Epithelial cell of esophagus (primary cell): Measurements from ENCODE around the gene NPBWR2.

Experiments used
- DNase-seq: peaks from one replicate; pipeline ENCODE4 v3.0.0; 2010; ENCODE audit warnings: low read depth
- H3K4me3 ChIP-seq: 2 replicates; pipeline ENCODE4 v1.5.1; 2011; ENCODE audit warnings: mild to moderate bottlenecking, low read length, control low read depth
- TF ChIP-seq, protein P1 (sequence below): IDR thresholded peaks from 2 replicates; pipeline ENCODE4 v1.5.1; 2011; ENCODE audit warnings: low read depth, mild to moderate bottlenecking, low read length, control low read depth, inconsistent platforms; ENCODE audit not compliant: insufficient read depth; ENCODE audit errors: missing control alignments

NPBWR2 gene

DNA sequence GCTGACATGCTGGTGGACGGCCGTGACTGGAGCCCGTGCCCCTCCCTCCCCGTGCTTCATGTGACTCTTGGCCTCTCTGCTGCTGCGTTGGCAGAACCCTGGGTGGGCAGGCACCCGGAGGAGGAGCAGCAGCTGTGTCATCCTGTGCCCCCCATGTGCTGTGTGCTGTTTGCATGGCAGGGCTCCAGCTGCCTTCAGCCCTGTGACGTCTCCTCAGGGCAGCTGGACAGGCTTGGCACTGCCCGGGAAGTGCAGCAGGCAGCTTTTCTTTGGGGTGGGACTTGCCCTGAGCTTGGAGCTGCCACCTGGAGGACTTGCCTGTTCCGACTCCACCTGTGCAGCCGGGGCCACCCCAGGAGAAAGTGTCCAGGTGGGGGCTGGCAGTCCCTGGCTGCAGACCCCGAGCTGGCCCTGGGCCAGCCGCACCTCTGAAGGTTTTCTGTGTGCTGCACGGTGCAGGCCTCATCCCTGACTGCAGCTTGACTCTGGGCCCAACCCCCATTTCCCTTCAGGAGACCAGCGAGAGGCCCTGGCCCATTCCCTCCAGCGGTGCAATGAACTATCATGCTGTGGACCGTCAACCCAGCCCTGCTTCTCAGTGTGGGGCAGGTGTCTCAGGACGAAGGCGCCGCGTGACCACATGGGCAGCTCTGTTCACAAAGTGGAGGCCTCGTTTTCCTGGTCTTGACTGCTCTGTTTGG, 8.1 kb downstream of the NPBWR2 start:
- no peak overlapping the region for H3K4me3 ChIP-seq
- TF ChIP-seq, protein P1, sequence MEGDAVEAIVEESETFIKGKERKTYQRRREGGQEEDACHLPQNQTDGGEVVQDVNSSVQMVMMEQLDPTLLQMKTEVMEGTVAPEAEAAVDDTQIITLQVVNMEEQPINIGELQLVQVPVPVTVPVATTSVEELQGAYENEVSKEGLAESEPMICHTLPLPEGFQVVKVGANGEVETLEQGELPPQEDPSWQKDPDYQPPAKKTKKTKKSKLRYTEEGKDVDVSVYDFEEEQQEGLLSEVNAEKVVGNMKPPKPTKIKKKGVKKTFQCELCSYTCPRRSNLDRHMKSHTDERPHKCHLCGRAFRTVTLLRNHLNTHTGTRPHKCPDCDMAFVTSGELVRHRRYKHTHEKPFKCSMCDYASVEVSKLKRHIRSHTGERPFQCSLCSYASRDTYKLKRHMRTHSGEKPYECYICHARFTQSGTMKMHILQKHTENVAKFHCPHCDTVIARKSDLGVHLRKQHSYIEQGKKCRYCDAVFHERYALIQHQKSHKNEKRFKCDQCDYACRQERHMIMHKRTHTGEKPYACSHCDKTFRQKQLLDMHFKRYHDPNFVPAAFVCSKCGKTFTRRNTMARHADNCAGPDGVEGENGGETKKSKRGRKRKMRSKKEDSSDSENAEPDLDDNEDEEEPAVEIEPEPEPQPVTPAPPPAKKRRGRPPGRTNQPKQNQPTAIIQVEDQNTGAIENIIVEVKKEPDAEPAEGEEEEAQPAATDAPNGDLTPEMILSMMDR, result no peak

DNA sequence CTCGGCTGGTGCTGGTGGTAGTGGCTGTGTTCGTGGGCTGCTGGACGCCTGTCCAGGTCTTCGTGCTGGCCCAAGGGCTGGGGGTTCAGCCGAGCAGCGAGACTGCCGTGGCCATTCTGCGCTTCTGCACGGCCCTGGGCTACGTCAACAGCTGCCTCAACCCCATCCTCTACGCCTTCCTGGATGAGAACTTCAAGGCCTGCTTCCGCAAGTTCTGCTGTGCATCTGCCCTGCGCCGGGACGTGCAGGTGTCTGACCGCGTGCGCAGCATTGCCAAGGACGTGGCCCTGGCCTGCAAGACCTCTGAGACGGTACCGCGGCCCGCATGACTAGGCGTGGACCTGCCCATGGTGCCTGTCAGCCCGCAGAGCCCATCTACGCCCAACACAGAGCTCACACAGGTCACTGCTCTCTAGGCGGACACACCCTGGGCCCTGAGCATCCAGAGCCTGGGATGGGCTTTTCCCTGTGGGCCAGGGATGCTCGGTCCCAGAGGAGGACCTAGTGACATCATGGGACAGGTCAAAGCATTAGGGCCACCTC, 8.8 kb downstream of the NPBWR2 start:
- DNase-seq, result no peak
- TF ChIP-seq, protein P1, result no peak
- H3K4me3 ChIP-seq, result no peak overlapping the region

More for the DNA sequence above, 8.1 kb downstream of the NPBWR2 start:
- DNase-seq, result no peak

DNA sequence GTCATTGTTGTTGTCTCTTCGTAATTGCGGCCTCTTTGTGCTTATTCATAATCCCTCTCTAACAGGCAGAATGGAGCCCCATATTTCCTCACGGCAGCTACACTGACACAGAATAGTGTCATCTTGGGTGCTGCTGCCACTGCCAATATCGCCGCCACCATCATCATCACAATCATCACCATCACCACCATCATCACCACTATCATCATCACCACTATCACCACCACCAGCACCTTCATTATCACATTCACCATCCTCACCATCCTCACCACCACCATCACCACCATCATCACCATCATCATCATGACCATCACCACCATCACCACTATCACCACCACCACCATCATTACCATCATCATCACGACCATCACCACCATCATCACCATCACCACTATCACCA, 10.8 kb downstream of the NPBWR2 start:
- TF ChIP-seq, protein P1, result no peak
- no peak for DNase-seq
- H3K4me3 ChIP-seq, result no peak overlapping the region

- no peak for DNase-seq
- TF ChIP-seq, protein P1, result no peak
- H3K4me3 ChIP-seq, result no peak overlapping the region
Measured at GRCh38 chr20:64095927-64096326, 11.4 kb downstream of the NPBWR2 start.

- no peak overlapping the region for H3K4me3 ChIP-seq
- TF ChIP-seq, protein P1, result no peak
- DNase-seq, result no peak
Measured at GRCh38 chr20:64095455-64095854, 11.9 kb downstream of the NPBWR2 start.

DNA sequence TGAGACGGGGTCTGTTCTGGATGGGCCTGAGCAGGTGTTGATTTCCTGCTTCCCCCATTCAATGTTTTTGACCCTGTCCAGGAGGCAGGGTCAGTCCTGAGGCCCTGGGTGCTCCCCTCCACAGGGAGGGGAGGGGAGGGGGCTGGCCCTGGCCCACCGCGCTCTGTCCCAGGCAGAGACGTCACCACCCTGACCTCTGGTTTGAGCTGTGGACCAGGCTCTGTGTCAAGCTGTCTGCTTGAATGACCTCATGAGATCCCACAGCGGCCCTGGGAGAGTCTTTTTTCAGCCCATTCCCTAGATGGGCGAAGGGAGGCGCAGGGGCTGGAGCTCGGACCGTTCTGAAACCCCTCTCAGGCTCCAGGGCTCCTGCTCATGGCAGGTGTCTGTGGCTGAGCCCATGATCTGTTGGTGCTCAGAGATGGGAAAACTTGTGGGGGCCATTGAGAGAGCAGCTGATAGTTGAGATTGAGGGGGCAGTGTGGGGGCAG, 14.3 kb downstream of the NPBWR2 start:
- TF ChIP-seq, protein P1, result no peak
- no peak overlapping the region for H3K4me3 ChIP-seq
- no peak for DNase-seq
